Suppressor macrophage (primary cell): ENCODE measurements around the gene OR1L8.
"Not testable (repeated sequence)": the region's sequence is repeated elsewhere in the genome, so short reads cannot be mapped to it uniquely, and the experiment has no call there.

Experiments used
- DNase-seq, 4 experiments: peaks; one replicate each; pipeline ENCODE4 v3.0.0-alpha.2; 2020 to 2022
- total RNA-seq, 17 experiments: gene quantifications; one replicate each; lab custom pipeline; 2026; ENCODE audit warnings: mixed read lengths in 6 of 17, inconsistent platforms in 3 of 17; lab: John Stamatoyannopoulos, UW

The OR1L8 gene, protein sequence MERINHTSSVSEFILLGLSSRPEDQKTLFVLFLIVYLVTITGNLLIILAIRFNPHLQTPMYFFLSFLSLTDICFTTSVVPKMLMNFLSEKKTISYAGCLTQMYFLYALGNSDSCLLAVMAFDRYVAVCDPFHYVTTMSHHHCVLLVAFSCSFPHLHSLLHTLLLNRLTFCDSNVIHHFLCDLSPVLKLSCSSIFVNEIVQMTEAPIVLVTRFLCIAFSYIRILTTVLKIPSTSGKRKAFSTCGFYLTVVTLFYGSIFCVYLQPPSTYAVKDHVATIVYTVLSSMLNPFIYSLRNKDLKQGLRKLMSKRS
- total RNA-seq, result 0 to 0.99 (median 0.03) reads per million in 17 experiments

DNA sequence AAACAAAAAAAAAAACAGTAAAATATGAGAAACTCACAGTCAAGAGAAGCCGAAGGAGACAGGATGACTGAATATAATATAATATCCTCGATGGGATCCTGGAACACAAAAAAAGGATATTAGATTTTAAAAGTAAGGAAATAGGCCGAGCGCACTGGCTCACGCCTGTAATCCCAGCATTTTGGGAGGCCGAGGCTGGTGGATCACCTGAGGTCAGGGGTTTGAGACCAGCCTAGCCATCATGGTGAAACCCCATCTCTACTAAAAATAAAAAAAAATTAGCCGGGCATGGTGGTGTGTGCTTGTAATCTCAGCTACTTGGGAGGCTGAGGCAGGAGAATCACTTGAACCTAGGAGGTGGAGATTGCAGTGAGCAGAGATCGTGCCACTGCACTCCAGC, at the start of gene OR1L8:
OR1L8 (minus strand) TSS at position 101 of the 400 bp plus-strand sequence. CDS start 14,907 bp downstream, outside the sequence.
- DNase-seq, result not testable (repeated sequence)

DNA sequence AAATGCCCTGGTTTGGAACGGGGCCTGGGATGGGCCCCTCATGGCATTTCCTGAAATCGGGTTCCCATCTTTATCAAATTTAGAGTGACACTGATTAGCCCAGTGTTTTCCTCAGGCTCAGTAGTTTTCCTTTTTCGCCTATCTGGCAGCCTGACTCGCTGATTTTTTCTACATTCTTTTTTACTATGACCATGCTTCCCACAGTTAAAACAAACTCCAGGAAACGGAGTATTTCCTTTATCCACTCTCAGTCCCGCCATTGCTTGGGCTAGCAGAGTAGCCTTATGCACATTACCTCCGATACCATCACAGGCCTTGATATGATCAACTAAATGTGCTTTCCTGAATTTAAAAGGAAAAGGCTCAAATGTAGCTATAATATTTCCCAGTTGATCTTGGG, 36.8 kb upstream of the OR1L8 start:
- DNase-seq, result no peak

DNA sequence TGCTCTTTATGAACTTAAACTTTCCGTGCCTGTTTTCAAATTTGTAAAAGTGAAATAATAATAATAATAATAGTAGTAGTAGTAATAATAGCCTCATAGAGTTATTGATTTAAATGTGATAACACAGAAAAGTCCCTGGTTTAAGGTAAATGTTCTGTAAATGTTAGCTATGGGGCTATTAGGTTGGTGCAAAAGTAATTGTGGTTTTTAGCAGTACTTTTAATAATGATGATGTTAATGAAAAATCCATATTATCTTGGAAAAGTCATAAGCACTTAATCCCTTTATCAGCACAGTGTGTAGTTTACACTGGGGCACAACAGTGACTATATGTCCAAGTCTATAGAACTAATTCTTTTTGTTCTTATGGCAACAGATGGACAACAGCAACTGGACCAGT, 31.2 kb upstream of the OR1L8 start, which contains the start of gene OR1Q1:
OR1Q1 (plus strand) TSS at position 377 of the 400 bp plus-strand sequence; CDS start at position 377, 0 bp downstream.
- no peak for DNase-seq

DNA sequence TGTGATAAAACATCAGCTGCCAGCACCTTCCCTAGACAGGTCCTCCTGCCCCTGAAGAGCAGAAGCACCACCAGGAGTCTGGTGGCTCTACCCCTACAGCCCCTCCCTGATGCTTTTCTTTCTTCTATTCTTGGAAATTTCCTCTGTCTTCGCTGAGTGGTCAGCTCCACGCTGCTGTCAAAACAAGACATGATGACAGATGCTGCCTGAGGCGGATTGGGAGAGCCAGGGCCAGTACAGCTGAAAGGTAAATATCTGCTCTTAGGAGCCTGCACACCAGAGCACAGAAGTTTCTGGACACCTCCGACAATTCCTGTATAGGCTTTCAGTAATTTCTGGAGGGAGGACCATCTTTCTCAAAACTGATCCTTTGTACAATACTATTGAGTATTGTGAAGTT, 26.6 kb upstream of the OR1L8 start:
- DNase-seq, result no peak

DNA sequence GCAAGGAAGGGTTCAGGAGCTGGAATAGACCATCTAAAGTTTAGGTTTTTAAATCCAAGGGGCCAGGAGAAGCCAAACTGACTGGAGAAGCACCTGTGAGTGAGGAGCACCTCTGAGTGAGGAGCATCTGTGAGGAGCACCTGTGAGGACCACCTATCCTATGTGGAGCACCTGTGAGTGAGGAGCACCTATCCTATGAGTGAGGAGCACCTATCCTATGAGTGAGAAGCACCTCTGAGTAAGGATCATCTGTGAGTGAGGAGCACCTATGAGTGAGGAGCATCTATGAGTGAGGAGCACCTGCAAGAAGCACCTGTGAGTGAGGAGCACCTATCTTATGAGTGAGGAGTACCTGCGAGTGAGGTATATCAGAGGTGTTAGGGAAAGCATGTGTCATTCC, 23.4 kb upstream of the OR1L8 start:
- DNase-seq, result no peak

DNA sequence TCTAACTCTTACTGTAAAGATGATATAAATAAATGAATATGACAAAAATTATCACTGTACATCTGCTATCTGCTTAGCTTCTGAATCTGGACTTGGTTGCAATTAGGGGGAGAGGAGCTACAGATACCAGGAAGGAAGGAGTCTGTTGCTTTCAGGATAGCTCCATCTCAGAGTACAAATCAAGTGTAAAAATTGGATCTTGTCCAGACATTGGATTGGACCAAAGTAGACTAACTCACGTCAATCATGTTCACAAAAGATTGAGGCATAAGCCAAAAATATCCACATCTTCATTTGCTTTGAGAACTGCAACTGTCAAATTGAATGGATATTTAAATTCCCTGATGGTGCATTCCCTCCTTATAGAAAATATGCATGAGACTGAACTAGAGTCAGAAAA, 22.5 kb upstream of the OR1L8 start:
- no peak for DNase-seq

DNA sequence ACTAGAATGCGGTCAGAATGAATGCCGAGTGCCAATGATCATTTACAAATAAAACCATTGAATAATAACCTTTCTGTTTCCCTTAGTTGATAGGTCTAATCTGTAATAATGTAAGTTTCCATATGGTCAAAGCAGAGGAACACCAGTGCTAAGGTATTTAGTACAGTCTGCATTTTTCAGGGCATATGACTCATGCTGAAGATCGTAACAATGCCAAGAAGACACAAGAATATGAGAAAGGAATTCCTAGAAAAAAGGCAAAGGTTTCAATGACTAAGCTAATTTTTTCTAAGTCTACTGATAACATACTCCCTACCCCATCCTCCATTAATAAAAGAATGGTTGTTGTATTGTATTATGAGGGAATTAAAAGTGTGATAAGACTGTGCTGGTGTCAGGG, 2.8 kb downstream of the OR1L8 start:
- no peak for DNase-seq

DNA sequence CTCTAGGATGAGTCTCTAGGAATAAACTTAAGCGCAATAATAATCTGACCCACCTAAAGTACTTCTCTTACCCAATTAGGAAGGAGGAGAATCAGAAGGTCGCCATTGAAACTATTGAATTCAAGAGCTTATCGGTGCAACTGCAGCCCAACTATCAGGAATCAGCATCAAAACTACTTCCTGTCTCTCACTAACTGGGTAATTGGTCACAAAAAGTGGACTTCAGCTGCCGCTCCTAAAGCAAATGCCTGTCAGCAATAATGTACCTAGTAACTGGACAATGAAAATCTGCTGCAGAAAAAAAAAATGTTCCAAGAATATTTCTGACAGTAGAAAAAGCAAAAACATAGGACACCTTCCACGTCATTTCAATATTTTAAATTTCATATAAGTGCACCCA, 3.3 kb downstream of the OR1L8 start:
- DNase-seq, result no peak

DNA sequence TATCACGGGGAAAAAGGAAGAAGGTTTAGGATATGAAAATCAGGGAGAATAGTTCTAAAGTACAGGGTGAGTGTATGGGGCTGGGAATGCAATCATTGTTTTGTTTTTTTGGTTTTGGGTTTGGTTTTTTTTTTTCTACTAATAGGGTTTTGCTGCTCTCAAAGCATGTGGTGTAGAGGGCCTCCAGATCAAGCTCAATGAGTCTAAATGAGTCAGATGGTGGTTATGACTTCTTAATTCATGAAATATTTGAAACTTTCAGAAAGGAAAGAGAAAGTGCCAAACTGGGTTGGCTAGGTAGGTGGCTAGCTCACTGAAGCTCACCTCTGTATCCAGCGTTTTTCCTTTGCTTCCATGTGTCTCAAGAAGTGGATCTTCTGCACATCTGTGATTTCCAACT, 10.7 kb downstream of the OR1L8 start:
- DNase-seq, result no peak

DNA sequence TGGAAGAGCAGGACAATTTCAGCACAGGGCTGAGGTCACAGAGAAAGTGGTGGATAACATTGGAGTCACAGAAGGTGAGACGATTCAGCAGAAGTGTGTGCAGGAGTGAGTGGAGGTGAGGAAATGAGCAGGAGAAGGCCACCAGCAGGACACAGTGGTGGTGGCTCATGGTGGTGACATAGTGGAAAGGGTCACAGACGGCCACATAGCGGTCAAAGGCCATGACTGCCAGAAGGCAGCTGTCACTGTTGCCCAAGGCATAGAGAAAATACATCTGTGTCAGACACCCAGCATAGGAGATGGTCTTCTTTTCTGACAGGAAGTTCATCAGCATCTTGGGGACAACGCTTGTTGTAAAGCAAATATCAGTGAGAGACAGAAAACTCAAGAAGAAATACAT, 15.3 kb downstream of the OR1L8 start:
- DNase-seq, result no peak

DNA sequence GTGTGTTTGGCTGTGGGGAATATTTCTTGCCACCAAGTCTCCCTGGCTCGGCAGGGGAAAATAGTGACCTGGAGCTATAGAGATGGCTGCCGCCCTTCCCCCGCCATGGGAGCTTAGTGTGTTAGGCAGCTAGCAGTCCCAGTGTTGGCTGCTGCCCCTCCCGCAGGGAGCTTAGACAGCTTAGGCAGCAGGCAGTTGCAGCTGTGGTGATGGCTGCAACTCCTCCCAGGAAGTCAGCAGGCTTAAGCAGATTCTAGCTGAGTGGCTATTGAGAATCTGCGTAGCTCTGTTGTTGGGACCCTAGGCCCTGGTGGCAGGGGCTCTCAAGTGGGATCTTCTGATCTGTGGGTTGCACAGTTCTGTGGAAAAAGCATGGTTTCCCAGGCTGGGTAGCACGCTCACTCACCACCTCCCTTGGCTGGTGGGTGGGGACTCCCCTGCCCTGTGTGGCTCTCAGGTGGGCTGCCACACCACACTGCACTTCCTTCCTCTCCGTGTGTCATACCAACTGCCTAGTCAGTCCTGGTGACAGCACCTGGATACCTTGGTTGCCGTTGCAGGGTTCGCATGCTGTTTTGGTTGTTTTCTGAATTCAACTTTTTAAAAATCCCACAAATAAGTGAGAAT, 20.9 kb downstream of the OR1L8 start:
- DNase-seq, result no peak

DNA sequence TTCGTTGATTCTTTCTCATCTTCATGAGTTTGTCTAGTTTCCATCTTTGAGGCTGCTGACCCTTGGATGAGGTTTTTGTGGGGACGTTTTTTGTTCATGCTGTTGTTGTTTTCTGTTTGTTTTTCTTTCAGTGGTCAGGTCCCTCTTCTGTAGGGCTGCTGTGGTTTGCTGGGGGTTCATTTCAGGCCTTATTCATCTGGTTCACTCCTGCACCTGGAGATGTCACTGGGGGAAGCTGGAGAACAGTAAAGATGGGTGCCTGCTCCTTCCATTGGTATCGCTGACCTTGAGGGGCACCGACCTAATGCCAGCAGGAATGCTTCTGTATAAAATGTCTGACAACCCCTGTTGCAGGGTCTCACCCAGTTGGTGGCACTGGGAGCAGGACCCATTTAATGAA, 21.7 kb downstream of the OR1L8 start:
- no peak for DNase-seq

DNA sequence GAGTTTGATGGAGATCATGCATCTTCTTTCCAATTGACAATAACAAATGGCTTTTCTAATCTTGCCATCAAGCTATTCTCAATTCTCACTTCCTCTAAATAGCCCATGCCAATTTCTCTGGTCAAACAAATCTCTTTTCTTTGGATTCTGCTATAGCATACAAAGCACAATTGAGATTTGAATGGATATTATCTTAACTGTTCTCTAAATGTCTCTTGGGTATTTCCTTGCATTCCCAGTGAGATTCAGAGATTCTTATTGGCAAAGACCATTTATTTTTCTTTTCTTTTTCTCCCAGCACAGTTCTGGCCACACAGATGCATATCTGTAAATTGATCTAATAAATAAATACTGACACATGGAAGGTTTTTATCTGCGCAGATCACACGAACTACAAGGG, 30.4 kb downstream of the OR1L8 start, which contains the start of gene OR1N2:
OR1N2 (plus strand) TSS at position 301 of the 400 bp plus-strand sequence. CDS start 100 bp downstream, outside the sequence.
- no peak for DNase-seq

- no peak for DNase-seq
Measured at GRCh38 chr9:122551371-122551770, 31.8 kb downstream of the OR1L8 start.

- DNase-seq, result no peak
Measured at GRCh38 chr9:122546196-122546595, 37.0 kb downstream of the OR1L8 start.

DNA sequence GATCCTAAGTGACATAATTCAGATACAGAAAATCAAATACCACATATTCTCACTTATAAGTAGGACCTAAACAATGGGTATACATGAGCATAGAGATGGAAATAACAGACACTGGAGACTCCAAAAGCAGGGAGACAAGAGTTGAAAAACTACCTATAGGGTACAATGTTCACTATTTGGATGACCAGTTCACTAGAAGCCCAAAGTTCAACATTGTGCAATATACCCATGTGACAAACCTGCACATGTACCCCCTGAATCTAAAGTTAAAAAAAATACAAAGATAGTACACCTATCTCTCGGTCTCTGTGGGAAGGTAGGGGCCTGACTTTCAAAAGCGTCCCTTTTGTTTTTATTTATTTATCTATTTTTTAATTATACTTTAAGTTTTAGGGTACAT, 44.4 kb downstream of the OR1L8 start:
- no peak for DNase-seq

GRCh38 chr9:122537066-122537465, 46.1 kb downstream of the OR1L8 start:
- not testable (repeated sequence) for DNase-seq

DNA sequence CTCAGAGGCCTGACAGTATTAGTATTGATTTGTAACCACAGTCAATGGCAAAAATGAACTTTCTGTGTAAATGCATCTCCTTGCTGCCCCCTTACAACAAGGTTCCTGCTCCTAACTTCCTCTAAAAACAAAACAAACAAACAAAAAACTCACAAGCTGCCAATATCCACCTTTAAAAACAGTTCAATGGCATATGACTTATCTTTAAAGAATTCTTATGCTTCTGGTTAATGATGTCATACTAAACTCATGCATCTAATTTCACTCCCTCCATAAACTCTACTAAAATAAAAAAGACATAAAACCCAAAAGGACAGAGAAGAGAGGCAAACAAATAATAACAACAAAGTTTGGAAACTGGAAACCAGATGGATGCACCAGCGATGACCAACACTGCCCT, 47.0 kb downstream of the OR1L8 start:
- DNase-seq, result no peak

DNA sequence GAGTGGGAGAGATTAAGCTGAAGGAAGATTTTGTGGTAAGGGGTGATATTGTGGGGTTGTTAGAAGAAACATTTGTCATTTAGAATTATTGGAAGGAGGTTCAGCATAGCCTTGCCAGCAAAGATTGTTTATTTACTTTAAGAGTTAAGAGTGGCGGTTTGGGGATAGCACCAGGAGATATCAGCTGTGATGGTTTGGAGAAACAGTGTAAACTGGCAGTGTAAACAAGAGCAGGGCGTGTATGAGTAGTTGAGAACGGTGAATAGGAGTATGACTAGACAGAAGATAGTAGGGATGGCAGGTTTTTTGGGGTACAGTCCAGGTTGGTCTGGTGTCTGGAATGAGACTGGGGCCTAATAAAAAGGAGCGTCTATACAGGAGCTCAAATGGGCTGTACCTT, 52.0 kb downstream of the OR1L8 start:
- DNase-seq, result not testable (repeated sequence)

DNA sequence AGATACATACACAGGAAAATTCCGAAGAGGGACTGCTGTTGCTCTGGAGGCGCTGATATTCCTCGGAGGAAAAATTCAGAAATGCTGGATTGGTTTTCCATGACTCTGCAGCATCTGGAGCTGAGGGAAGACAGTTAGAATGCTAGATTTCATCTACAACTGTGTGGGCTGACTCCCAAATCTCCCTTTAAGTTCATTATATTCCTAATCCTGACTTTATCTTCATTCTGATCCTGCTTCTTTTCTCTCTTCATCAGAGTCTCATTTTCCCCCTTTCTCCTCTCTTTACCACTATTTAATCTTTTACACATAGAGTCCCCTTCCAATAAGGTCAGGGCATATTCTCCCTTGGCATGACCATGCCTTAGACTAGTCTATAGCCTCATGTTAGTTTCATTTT, 56.0 kb downstream of the OR1L8 start, which contains the start of gene OR1N1:
OR1N1 (minus strand) TSS at position 101 of the 400 bp plus-strand sequence; CDS start at position 101, 0 bp downstream.
- DNase-seq, result no peak

GRCh38 chr9:122526602-122527001, 56.6 kb downstream of the OR1L8 start:
- no peak for DNase-seq

DNA sequence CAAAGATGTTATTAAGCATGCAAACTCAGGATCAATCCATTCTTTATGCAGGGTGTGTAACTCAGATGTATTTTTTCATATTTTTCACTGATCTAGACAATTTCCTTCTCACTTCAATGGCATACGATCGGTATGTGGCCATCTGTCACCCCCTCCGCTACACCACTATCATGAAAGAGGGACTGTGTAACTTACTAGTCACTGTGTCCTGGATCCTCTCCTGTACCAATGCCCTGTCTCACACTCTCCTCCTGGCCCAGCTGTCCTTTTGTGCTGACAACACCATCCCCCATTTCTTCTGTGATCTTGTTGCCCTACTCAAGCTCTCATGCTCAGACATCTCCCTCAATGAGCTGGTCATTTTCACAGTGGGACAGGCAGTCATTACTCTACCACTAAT, 63.8 kb downstream of the OR1L8 start:
- no peak for DNase-seq

- DNase-seq, result no peak
Measured at GRCh38 chr9:122518841-122519240, 64.3 kb downstream of the OR1L8 start, which contains the start of gene OR1J4. TSS of gene OR1J4 (plus strand) at chr9:122519141. CDS start at chr9:122519141, 0 bp downstream.

DNA sequence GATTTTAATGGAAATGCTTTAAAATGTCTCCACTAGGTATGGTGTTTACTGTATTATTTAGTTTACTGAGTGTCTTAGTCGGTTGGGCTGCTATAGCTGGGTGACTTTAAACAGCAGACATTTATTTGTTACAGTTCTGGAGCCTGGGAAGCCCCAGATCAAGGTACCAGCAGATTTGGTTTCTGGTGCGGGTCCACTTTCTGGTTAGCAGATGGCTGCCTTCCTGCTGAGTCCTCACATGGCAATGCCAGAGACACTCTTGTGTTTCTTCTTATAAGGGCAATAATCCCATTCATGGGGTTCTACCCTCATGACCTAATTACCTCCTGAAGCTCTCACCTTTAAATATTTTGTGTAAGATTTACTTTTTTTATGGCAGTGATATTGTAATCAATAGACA, 65.0 kb downstream of the OR1L8 start:
- DNase-seq, result no peak
